SJSA1 (cell line): ENCODE measurements around the gene SASH1. TPM values are rescaled to one million over a fixed set of nuclear protein-coding genes. Genes with fewer than 3 reads are reported as not detected.

ENCODE experiments used
- DNase-seq, 2 experiments: peaks; one replicate each; pipeline ENCODE4 v3.0.0-alpha.2; 2015 to 2020; ENCODE audit warnings: low spot score in 2 of 2, low read depth in 1 of 2
- H3K27ac ChIP-seq: fragments of 250-450 bp; sonication (Bioruptor Pico); 2 replicates; pipeline ENCODE4 v1.5.1; 2020; ENCODE audit warnings: mild to moderate bottlenecking, moderate library complexity
- H3K27me3 ChIP-seq: fragments of 250-450 bp; sonication (Bioruptor Pico); replicated peaks from 2 replicates; pipeline ENCODE4 v1.5.1; 2020; ENCODE audit warnings: mild to moderate bottlenecking, moderate library complexity
- H3K36me3 ChIP-seq: fragments of 250-450 bp; sonication (Bioruptor Pico); 2 replicates; pipeline ENCODE4 v1.5.1; 2020; ENCODE audit warnings: mild to moderate bottlenecking
- H3K4me1 ChIP-seq: fragments of 250-450 bp; sonication (Bioruptor Pico); replicated peaks from 2 replicates; pipeline ENCODE4 v1.6.1; 2021; ENCODE audit warnings: mild to moderate bottlenecking
- H3K4me3 ChIP-seq: fragments of 250-450 bp; sonication (Bioruptor Pico); 2 replicates; pipeline ENCODE4 v1.5.1; 2020; ENCODE audit warnings: mild to moderate bottlenecking
- H3K9me3 ChIP-seq: fragments of 250-450 bp; sonication (Bioruptor Pico); replicated peaks from 2 replicates; pipeline ENCODE4 v1.5.1; 2020; ENCODE audit warnings: mild to moderate bottlenecking
- total RNA-seq: library from RNA; depleted of rRNA; stranded (reverse); fragments of >200 nt; shearing (Covaris generic); gene quantifications from 2 replicates; pipeline ENCODE4 v1.2.3, GENCODE V29; 2014

The SASH1 gene
- total RNA-seq, 1 experiment from 2014 or later = 10.4 TPM

- H3K27ac ChIP-seq = no peak overlapping the region
- no peaks in the 10 kb centered on the region for H3K4me1 ChIP-seq
- H3K36me3 ChIP-seq = no peaks in the 10 kb centered on the region
- DNase-seq = no peak
- H3K27me3 ChIP-seq = no peaks in the 10 kb centered on the region
- H3K4me3 ChIP-seq = no peak overlapping the region
- no peaks in the 10 kb centered on the region for H3K9me3 ChIP-seq
Measured at GRCh38 chr6:148429423-148429822, 86.8 kb downstream of the SASH1 start.

GRCh38 chr6:148430897-148431296 lies 88.3 kb downstream of the SASH1 start:
- H3K27me3 ChIP-seq = no peaks in the 10 kb centered on the region
- no peak for DNase-seq
- H3K9me3 ChIP-seq = no peaks in the 10 kb centered on the region
- no peak overlapping the region for H3K4me3 ChIP-seq
- H3K4me1 ChIP-seq = no peaks in the 10 kb centered on the region; the same call in 1 of the 2 replicates
- H3K27ac ChIP-seq = no peak overlapping the region
- H3K36me3 ChIP-seq = no peaks in the 10 kb centered on the region

- H3K4me1 ChIP-seq = no peaks in the 10 kb centered on the region; the same call in 1 of the 2 replicates
- no peak for DNase-seq
- H3K4me3 ChIP-seq = no peak overlapping the region
- H3K27me3 ChIP-seq = no peaks in the 10 kb centered on the region
- H3K36me3 ChIP-seq = no peaks in the 10 kb centered on the region
- H3K27ac ChIP-seq = no peak overlapping the region
- H3K9me3 ChIP-seq = no peaks in the 10 kb centered on the region
Measured at GRCh38 chr6:148431413-148431812, 88.8 kb downstream of the SASH1 start.

GRCh38 chr6:148431840-148432239 lies 89.2 kb downstream of the SASH1 start:
- H3K27me3 ChIP-seq = no peaks in the 10 kb centered on the region
- no peak for DNase-seq
- H3K9me3 ChIP-seq = no peaks in the 10 kb centered on the region
- no peaks in the 10 kb centered on the region; the same call in 1 of the 2 replicates for H3K4me1 ChIP-seq
- no peaks in the 10 kb centered on the region for H3K36me3 ChIP-seq
- H3K27ac ChIP-seq = no peak overlapping the region
- no peak overlapping the region for H3K4me3 ChIP-seq

- Histone ChIP-seq H3K27me3 (no peaks in the 10 kb centered on the region), H3K4me1 (no peaks in the 10 kb centered on the region; the same call in 1 of the 2 replicates), H3K27ac (no peak overlapping the region), H3K36me3 (no peaks in the 10 kb centered on the region), H3K9me3 (no peaks in the 10 kb centered on the region), H3K4me3 (no peak overlapping the region)
- DNase-seq = no peak
Measured at GRCh38 chr6:148432462-148433195, 90.0 kb downstream of the SASH1 start.

GRCh38 chr6:148435386-148435785 lies 92.7 kb downstream of the SASH1 start:
- Histone ChIP-seq H3K4me1 (peaks cover 8% of the 10 kb centered on the region), H3K4me3 (no peak overlapping the region), H3K9me3 (no peaks in the 10 kb centered on the region), H3K36me3 (no peaks in the 10 kb centered on the region), H3K27ac (no peak overlapping the region), H3K27me3 (no peaks in the 10 kb centered on the region)
- DNase-seq = no peak

- peaks cover 18% of the 10 kb centered on the region for H3K4me1 ChIP-seq
- H3K27me3 ChIP-seq = no peaks in the 10 kb centered on the region
- no peak for DNase-seq
- no peak overlapping the region for H3K27ac ChIP-seq
- no peak overlapping the region for H3K4me3 ChIP-seq
- H3K9me3 ChIP-seq = no peaks in the 10 kb centered on the region
- H3K36me3 ChIP-seq = no peaks in the 10 kb centered on the region
Measured at GRCh38 chr6:148436466-148436865, 93.8 kb downstream of the SASH1 start.

- no peak overlapping the region for H3K27ac ChIP-seq
- no peaks in the 10 kb centered on the region for H3K9me3 ChIP-seq
- peaks cover 32% of the 10 kb centered on the region for H3K4me1 ChIP-seq
- no peaks in the 10 kb centered on the region for H3K36me3 ChIP-seq
- DNase-seq = peak in 1 of 2 experiments; percentile 18
- no peaks in the 10 kb centered on the region for H3K27me3 ChIP-seq
- no peak overlapping the region for H3K4me3 ChIP-seq
Measured at GRCh38 chr6:148438632-148439031, 96.0 kb downstream of the SASH1 start.

- Histone ChIP-seq H3K4me1 (peaks cover 42% of the 10 kb centered on the region), H3K9me3 (no peaks in the 10 kb centered on the region), H3K36me3 (no peaks in the 10 kb centered on the region), H3K27me3 (no peaks in the 10 kb centered on the region), H3K27ac (no peak overlapping the region), H3K4me3 (no peak overlapping the region)
- no peak for DNase-seq
Measured at GRCh38 chr6:148440016-148440415, 97.4 kb downstream of the SASH1 start.

GRCh38 chr6:148440877-148441453 lies 98.3 kb downstream of the SASH1 start:
- peak overlapping the region; percentile 96 for H3K27ac ChIP-seq
- H3K27me3 ChIP-seq = no peaks in the 10 kb centered on the region
- no peaks in the 10 kb centered on the region for H3K36me3 ChIP-seq
- H3K4me1 ChIP-seq = peaks cover 52% of the 10 kb centered on the region
- no peak overlapping the region for H3K4me3 ChIP-seq
- H3K9me3 ChIP-seq = no peaks in the 10 kb centered on the region
- peak; percentile 94 to 95 for DNase-seq

GRCh38 chr6:148441454-148441911 lies 98.8 kb downstream of the SASH1 start:
- Histone ChIP-seq H3K4me1 (peaks cover 57% of the 10 kb centered on the region), H3K36me3 (no peaks in the 10 kb centered on the region), H3K9me3 (no peaks in the 10 kb centered on the region), H3K27me3 (no peaks in the 10 kb centered on the region), H3K27ac (peak overlapping the region; percentile 96), H3K4me3 (no peak overlapping the region)
- DNase-seq = peak; percentile 47 to 93

- H3K27ac ChIP-seq = no peak overlapping the region
- DNase-seq = no peak
- H3K4me1 ChIP-seq = peaks cover 56% of the 10 kb centered on the region
- no peaks in the 10 kb centered on the region for H3K27me3 ChIP-seq
- H3K36me3 ChIP-seq = no peaks in the 10 kb centered on the region
- no peak overlapping the region for H3K4me3 ChIP-seq
- no peaks in the 10 kb centered on the region for H3K9me3 ChIP-seq
Measured at GRCh38 chr6:148443798-148444560, 101.3 kb downstream of the SASH1 start.

GRCh38 chr6:148445116-148445515 lies 102.5 kb downstream of the SASH1 start:
- 0 out of 2 replicates have a peak overlapping the region, but pooled peaks have one; percentile 15 for H3K27ac ChIP-seq
- no peak for DNase-seq
- H3K9me3 ChIP-seq = no peaks in the 10 kb centered on the region

GRCh38 chr6:148445620-148446019 lies 103.0 kb downstream of the SASH1 start:
- DNase-seq = peak; percentile 43 to 63
- H3K36me3 ChIP-seq = no peaks in the 10 kb centered on the region
- H3K9me3 ChIP-seq = no peaks in the 10 kb centered on the region

More at GRCh38 chr6:148445116-148445515, 102.5 kb downstream of the SASH1 start:
- no peaks in the 10 kb centered on the region for H3K27me3 ChIP-seq
- H3K4me1 ChIP-seq = peaks cover 56% of the 10 kb centered on the region
- H3K4me3 ChIP-seq = no peak overlapping the region
- no peaks in the 10 kb centered on the region for H3K36me3 ChIP-seq

More at GRCh38 chr6:148445620-148446019, 103.0 kb downstream of the SASH1 start:
- Histone ChIP-seq H3K4me3 (no peak overlapping the region), H3K27ac (0 out of 2 replicates have a peak overlapping the region, but pooled peaks have one; percentile 15), H3K4me1 (peaks cover 52% of the 10 kb centered on the region), H3K27me3 (no peaks in the 10 kb centered on the region)
